Endothelial cell of umbilical vein (primary cell): Measurements from ENCODE around the gene FSTL4.

Experiments used
- EZH2 ChIP-seq: IDR thresholded peaks from 2 replicates; pipeline ENCODE4 v1.6.1; 2012; ENCODE audit warnings: borderline replicate concordance, low read depth, mild to moderate bottlenecking, moderate library complexity, low read length, inconsistent platforms; ENCODE audit not compliant: severe bottlenecking
- GATA2 ChIP-seq: IDR thresholded peaks from 2 replicates; pipeline ENCODE4 v1.7.0; 2011; ENCODE audit warnings: low read depth, mild to moderate bottlenecking, moderate library complexity, mixed read lengths, low read length; ENCODE audit not compliant: insufficient read length, insufficient read depth
- JUN ChIP-seq: IDR thresholded peaks from 2 replicates; pipeline ENCODE4 v1.6.1; 2011; ENCODE audit warnings: borderline replicate concordance, low read depth; ENCODE audit not compliant: insufficient read length, insufficient read depth
- POLR2A ChIP-seq: IDR thresholded peaks from 2 replicates; pipeline ENCODE4 v1.6.1; 2012; ENCODE audit warnings: low read depth, mild to moderate bottlenecking, control low read depth, low read length
- POLR2AphosphoS5 ChIP-seq: IDR thresholded peaks from 2 replicates; pipeline ENCODE4 v1.6.1; 2012; ENCODE audit warnings: low read depth, mild to moderate bottlenecking, control low read depth, low read length, moderate library complexity; ENCODE audit not compliant: insufficient read depth
- TF ChIP-seq, protein P1 (sequence below), 2 donors: IDR thresholded peaks; 1 replicate in 1 of 2; 2 replicates in 1 of 2; pipeline ENCODE4 v1.5.1; 2011; ENCODE audit warnings: low read length in 2 of 2, mild to moderate bottlenecking in 2 of 2, moderate library complexity in 2 of 2, control low read depth in 1 of 2, inconsistent platforms in 1 of 2, low read depth in 1 of 2; ENCODE audit not compliant: insufficient read depth in 1 of 2; ENCODE audit errors: extremely low read depth in 1 of 2
- TF ChIP-seq, protein P2 (sequence below): IDR thresholded peaks from 2 replicates; pipeline ENCODE4 v1.6.1; 2011; ENCODE audit not compliant: insufficient read depth, insufficient read length

DNA sequence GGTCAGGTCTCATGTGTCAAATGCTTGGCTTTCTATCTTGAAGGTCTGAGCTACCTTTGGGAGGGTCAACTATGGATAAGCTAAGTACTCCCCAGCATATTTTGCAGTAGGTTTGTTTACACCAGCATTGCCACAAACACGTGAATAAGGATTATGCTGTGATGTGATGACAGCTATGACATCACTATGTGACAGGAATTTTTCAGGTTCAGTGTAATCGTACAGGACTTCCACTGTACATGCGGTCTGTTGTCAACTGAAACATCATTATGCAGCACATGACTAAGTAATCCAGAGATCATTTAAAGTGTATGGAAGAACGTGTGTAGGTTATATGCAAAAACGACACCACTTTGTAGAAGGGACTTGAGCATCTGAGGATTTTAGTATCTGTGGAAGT lies 104.0 kb downstream of the FSTL4 start:
- TF ChIP-seq, protein P1, sequence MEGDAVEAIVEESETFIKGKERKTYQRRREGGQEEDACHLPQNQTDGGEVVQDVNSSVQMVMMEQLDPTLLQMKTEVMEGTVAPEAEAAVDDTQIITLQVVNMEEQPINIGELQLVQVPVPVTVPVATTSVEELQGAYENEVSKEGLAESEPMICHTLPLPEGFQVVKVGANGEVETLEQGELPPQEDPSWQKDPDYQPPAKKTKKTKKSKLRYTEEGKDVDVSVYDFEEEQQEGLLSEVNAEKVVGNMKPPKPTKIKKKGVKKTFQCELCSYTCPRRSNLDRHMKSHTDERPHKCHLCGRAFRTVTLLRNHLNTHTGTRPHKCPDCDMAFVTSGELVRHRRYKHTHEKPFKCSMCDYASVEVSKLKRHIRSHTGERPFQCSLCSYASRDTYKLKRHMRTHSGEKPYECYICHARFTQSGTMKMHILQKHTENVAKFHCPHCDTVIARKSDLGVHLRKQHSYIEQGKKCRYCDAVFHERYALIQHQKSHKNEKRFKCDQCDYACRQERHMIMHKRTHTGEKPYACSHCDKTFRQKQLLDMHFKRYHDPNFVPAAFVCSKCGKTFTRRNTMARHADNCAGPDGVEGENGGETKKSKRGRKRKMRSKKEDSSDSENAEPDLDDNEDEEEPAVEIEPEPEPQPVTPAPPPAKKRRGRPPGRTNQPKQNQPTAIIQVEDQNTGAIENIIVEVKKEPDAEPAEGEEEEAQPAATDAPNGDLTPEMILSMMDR (IDR thresholded peaks at IDR 0.05; ENCODE audit: extremely low read depth in 1 of 2, insufficient read depth in 1 of 2, low read depth in 1 of 2, low read length in 2 of 2): no peak
- TF ChIP-seq EZH2: no peak
- no peak for TF ChIP-seq POLR2A
- no peak for TF ChIP-seq JUN
- TF ChIP-seq, protein P2, sequence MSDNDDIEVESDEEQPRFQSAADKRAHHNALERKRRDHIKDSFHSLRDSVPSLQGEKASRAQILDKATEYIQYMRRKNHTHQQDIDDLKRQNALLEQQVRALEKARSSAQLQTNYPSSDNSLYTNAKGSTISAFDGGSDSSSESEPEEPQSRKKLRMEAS: no peak
- no peak for TF ChIP-seq POLR2AphosphoS5
- TF ChIP-seq GATA2: no peak
